Measurements from ENCODE around the gene NFIX. TPM values are rescaled to one million over a fixed set of nuclear protein-coding genes. Genes with fewer than 3 reads are reported as not detected.

The NFIX gene
- total and polyA plus RNA-seq, 2 experiments from 2014 or later, result 0.06 to 0.14 TPM

GRCh38 chr19:13133241-13133870 is 138.1 kb downstream of the NFIX start (continued):
- TF ChIP-seq ZNF462 (CRISPR knock-in tag; IDR thresholded peaks at IDR 0.05) (no peak), JUNB (IDR thresholded peaks at IDR 0.05; ENCODE audit: unreplicated experiment) (no peak)

- Histone ChIP-seq H4K20me1 (replicated peaks; ENCODE audit: insufficient read depth) (peaks cover 48% of the 10 kb centered on the region), H3K4me1 (ENCODE audit: insufficient read depth) (no peaks in the 10 kb centered on the region), H3K27me3 (ENCODE audit: insufficient read depth) (no peaks in the 10 kb centered on the region), H3K27ac (ENCODE audit: low read depth) (no peak overlapping the region), H3F3A (replicated peaks; ENCODE audit: low read depth) (no peaks in the 10 kb centered on the region), H3K9me2 (ENCODE audit: insufficient read depth) (no peaks in the 10 kb centered on the region), H2AFZ (no peak overlapping the region), H3K36me3 (ENCODE audit: insufficient read depth) (peaks cover 5% of the 10 kb centered on the region; the same call in 1 of the 2 replicates), H3K4me3 (no peak overlapping the region), H3K4me2 (no peak overlapping the region), H3K79me2 (replicated peaks; ENCODE audit: insufficient read depth) (peaks cover 53% of the 10 kb centered on the region)
- no peak overlapping the region; the same call in 1 of the 2 replicates for H3K27ac Mint-ChIP-seq
- H3K36me3 Mint-ChIP-seq (ENCODE audit: low read depth), result peaks cover 60% of the 10 kb centered on the region
- DNase-seq (ENCODE audit: low spot score), result no peak
- H3K9me3 Mint-ChIP-seq, result no peaks in the 10 kb centered on the region
- no peak for ATAC-seq
- H3K4me1 Mint-ChIP-seq, result peaks cover 12% of the 10 kb centered on the region
- H3K27me3 Mint-ChIP-seq (ENCODE audit: insufficient read depth, low read depth, poor library complexity), result peaks cover 16% of the 10 kb centered on the region
- H3K4me3 Mint-ChIP-seq, result no peak overlapping the region
- TF ChIP-seq ETS1 (IDR thresholded peaks at IDR 0.05) (no peak), POLR2AphosphoS5 (IDR thresholded peaks at IDR 0.05; ENCODE audit: low read depth) (no peak), EZH2 (IDR thresholded peaks at IDR 0.05; ENCODE audit: low read depth, unreplicated experiment) (no peak), STAT1 (IDR thresholded peaks at IDR 0.05; ENCODE audit: unreplicated experiment) (no peak), ZNF331 (CRISPR knock-in tag; IDR thresholded peaks at IDR 0.05; ENCODE audit: low read depth) (no peak), CREB1 (CRISPR knock-in tag; IDR thresholded peaks at IDR 0.05; ENCODE audit: low read depth) (no peak), REST (IDR thresholded peaks at IDR 0.05; ENCODE audit: unreplicated experiment) (no peak), JUNB (IDR thresholded peaks at IDR 0.05; ENCODE audit: unreplicated experiment) (no peak), NANOG (IDR thresholded peaks at IDR 0.05; ENCODE audit: borderline replicate concordance) (no peak), EZH2phosphoT487 (IDR thresholded peaks at IDR 0.05; ENCODE audit: unreplicated experiment) (no peak), CTCF (conservative IDR thresholded peaks at IDR 0.05; ENCODE audit: low read depth in 2 of 2) (no peak), ZNF114 (CRISPR knock-in tag; IDR thresholded peaks at IDR 0.05) (no peak)
Observed at GRCh38 chr19:13134626-13135025, 139.4 kb downstream of the NFIX start.

Measured in GM23338 (cell line).